Activated T-cell treated with anti-CD3 and anti-CD28 coated beads, Interleukin-2, amount 50 U/mL, for 4 hours (primary cell): ENCODE measurements around the gene SPRN. TPM values are rescaled to one million over a fixed set of nuclear protein-coding genes. Genes with fewer than 3 reads are reported as not detected.
"Not testable (repeated sequence)": the region's sequence is repeated elsewhere in the genome, so short reads cannot be mapped to it uniquely, and the experiment has no call there.

Experiments used
- ATAC-seq, 2 donors: fragments of 200-7000 bp; cut with Tn5 transposase; one replicate each; pipeline ENCODE4 v1.10.0; 2021
- DNase-seq: peaks from one replicate; pipeline ENCODE4 v3.0.0-alpha.2; 2020
- H3K27me3 Mint-ChIP-seq: one replicate; pipeline ENCODE4 v1.8.0; 2021; ENCODE audit warnings: low read depth, mixed read lengths
- H3K36me3 Mint-ChIP-seq: one replicate; pipeline ENCODE4 v1.8.0; 2022; ENCODE audit warnings: mixed read lengths; ENCODE audit not compliant: insufficient read depth
- H3K4me1 Mint-ChIP-seq: one replicate; pipeline ENCODE4 v1.8.0; 2021; ENCODE audit warnings: low read depth, mixed read lengths
- H3K4me3 Mint-ChIP-seq: one replicate; pipeline ENCODE4 v1.8.0; 2021; ENCODE audit warnings: mild to moderate bottlenecking, moderate library complexity, mixed read lengths
- H3K9me3 Mint-ChIP-seq: one replicate; pipeline ENCODE4 v1.8.0; 2021; ENCODE audit warnings: mixed read lengths
- total RNA-seq, 3 donors: library from RNA; stranded (reverse); gene quantifications; one replicate each; pipeline ENCODE4 v1.2.1, GENCODE V29; 2021

The SPRN gene, protein sequence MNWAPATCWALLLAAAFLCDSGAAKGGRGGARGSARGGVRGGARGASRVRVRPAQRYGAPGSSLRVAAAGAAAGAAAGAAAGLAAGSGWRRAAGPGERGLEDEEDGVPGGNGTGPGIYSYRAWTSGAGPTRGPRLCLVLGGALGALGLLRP
- total RNA-seq = not detected

DNA sequence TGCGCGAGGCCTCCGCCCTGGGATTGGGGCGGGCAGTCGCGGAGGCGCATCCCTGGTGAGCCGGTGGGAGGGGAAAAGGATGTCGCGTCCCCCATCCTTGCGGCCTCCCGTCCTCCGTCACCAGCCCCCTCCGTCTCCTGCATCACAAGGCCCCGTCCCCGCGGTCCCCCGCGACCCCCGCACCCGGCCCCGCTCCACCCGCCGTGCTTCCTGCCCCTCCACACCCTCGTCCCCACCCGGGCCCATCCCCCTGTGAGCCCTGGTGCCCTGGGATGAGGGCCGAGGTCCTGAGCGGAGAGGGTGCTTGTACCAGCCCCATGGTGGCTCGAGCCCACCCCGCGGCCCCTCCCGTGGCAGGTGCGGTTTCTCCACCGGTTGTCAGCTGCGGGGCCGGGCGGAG is at the start of gene SPRN:
Gene SPRN (minus strand): TSS at position 25 of the 400 bp plus-strand sequence. CDS start 944 bp downstream, outside the sequence.
- H3K36me3 Mint-ChIP-seq, DNase-seq, H3K9me3 Mint-ChIP-seq, ATAC-seq, H3K4me1 Mint-ChIP-seq, H3K27me3 Mint-ChIP-seq: not testable (repeated sequence)
- peak within 1 kb of the TSS; percentile 50 for H3K4me3 Mint-ChIP-seq

DNA sequence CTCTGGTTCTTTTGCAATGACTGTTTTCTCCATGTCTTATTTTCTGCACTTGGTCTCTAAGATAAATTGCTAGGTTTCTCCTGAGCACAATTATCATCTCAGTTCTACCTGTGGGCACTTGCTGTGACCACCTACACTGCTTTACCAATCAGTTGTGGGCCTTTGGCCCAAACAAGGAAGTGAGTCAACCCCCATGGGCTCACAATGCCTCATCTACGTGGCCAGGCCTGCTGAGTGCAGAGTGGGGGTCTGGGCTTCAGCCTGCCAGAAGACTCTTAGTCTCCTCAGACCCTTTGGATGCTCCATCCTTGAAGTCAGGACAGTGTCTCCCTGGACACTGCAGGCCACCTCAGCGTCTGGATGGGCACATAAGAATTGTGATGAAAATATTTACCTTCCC is 49.6 kb upstream of the SPRN start:
- Mint-ChIP-seq H3K4me1 (peaks cover 28% of the 10 kb centered on the region), H3K9me3 (no peaks in the 10 kb centered on the region), H3K4me3 (no peak overlapping the region), H3K27me3 (no peaks in the 10 kb centered on the region), H3K36me3 (peaks cover 3% of the 10 kb centered on the region)
- no peak for DNase-seq
- no peak for ATAC-seq

DNA sequence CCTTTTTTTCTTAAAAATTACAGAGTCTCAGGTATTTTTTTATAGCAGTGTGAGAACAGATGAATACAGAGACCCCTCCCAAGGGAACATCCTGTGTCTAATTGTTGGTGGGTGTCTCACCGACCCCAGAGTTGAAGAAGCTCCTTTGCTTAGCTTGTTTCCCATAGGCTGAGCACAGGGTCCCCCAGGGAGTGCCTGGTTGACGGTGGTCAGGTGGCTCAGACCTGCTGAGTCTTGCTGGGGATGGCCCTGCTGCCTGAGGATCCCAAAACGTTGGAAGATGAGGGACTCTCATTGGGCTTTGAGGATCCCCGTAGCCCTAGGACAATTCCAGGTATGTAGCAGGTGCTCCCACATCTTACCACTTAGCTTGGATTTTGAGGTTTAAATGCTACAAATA is 48.8 kb upstream of the SPRN start:
- Mint-ChIP-seq H3K4me1 (peaks cover 28% of the 10 kb centered on the region), H3K4me3 (no peak overlapping the region)
- DNase-seq = no peak

DNA sequence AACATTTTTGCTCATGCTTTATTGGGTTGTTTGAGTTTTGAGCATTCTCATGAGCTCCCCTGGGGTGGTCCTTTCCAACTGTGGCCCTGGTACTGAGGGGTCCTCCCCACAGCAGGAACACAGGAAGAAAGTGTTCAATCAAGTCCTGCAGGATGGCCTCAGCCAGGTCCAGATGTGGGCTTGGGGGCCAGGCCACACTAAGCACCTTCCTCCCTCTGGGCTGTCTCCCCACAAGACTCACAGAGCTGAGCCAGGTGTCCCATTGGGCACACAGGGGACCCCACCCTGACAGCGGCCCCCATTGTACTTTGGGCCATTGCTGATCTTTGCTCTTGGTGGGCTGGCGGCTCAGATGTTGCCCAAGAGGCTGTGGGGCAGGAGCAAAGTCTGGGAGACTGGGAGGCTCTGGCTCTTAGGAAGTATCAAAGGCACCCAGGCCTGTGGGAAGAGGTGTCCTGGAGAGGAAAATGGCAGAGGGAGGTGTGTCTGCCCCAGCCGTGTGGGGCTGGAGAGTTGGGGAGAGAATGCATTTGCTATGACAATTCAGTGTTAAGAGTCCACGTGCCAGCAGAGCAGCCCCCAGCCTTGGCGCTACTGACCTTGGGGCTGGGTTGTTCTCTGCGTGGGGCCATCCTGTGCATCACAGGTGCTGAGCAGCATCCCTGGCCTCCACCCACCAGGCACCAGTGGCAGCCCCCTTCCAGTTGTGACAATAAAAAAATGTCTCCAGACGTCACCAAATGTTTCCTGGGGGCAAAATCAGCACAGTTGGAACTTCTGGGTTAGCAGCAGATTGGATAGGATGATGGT is 47.1 kb upstream of the SPRN start:
- Mint-ChIP-seq H3K36me3 (peaks cover 3% of the 10 kb centered on the region), H3K4me3 (no peak overlapping the region), H3K4me1 (peaks cover 26% of the 10 kb centered on the region), H3K27me3 (no peaks in the 10 kb centered on the region), H3K9me3 (no peaks in the 10 kb centered on the region)
- DNase-seq (no peak), ATAC-seq (no peak)

More for the DNA sequence above, 48.8 kb upstream of the SPRN start:
- H3K36me3 Mint-ChIP-seq = peaks cover 4% of the 10 kb centered on the region
- H3K27me3 Mint-ChIP-seq = no peaks in the 10 kb centered on the region
- no peak for ATAC-seq
- H3K9me3 Mint-ChIP-seq = no peaks in the 10 kb centered on the region

DNA sequence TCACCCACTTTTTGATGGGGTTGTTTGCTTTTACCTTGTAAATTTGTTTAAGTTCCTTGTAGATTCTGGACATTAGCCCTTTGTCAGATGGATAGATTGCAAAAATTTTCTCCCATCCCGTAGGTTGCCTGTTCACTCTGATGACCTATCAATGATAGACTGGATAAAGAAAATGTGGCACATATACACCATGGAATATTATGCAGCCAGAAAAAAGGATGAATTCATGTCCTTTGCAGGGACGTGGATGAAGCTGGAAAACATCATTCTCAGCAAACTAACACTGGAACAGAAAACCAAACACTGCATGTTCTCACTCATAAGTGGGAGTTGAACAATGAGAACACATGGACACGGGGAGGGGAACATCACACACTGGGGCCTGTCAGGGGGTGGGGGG is 44.8 kb upstream of the SPRN start:
- not testable (repeated sequence) for ATAC-seq, H3K9me3 Mint-ChIP-seq, H3K36me3 Mint-ChIP-seq, H3K4me3 Mint-ChIP-seq, H3K4me1 Mint-ChIP-seq, H3K27me3 Mint-ChIP-seq, DNase-seq

DNA sequence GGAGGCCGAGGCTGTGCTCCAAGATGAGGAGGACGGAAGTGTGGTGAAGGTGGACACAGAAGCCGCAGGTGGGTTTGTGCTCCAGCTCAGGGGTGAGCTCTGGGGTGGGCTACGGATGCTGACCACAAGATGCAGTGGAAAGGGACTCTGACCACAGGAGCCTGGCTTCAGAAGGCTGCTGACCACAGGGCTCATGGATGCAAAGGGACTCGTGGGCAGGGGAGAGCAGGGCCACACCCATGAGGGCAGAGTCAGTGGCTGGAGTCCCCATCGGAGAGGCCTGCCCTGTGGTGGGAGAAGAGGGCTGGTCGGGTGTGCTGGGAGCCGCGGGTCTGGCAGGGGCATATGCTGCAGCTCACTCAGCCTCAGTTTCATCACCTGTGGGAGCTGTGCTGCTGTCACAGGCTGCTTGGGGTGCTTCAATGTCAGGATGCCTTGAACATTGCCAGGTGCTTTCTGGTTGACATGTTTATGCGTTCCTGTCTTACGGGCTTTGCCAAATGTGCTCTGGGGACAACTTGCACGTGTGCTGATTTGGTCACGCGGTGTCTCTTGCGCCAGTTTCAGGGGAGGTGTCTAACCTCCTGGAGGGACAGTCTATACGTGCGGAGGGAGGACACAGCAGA is 43.0 kb upstream of the SPRN start:
- DNase-seq = no peak
- peaks cover 2% of the 10 kb centered on the region for H3K4me1 Mint-ChIP-seq
- H3K9me3 Mint-ChIP-seq = no peaks in the 10 kb centered on the region
- H3K27me3 Mint-ChIP-seq = peaks cover 3% of the 10 kb centered on the region
- H3K4me3 Mint-ChIP-seq = no peak overlapping the region
- no peak for ATAC-seq
- H3K36me3 Mint-ChIP-seq = peaks cover 3% of the 10 kb centered on the region

DNA sequence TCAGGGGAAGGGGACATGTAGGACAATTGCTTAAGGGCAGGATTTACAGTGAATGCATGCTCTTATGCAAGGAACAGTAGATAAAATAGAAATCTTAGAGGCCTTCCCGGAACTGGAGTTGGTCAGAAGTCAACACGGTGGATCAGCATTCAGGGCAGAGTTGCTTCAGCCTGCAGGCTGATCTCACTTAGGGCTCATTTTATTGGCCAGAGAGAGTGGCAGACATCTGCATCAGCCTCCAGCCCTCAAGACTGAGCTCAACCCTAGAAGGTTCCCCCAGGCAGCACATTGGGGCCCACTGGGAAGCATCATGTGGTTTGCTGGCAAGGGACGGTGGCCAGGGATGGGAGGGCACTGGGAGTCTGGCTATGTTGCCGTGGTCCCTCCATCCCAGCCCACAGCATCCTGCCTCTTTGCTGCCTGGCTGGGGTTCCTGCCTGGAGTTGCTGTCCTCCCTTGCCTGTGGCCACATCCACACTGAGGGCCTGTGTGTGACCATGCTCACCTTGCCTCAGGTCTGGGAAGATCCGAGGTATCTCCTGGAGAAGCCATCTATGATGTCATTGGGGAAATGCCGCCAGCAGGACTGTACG is 42.4 kb upstream of the SPRN start:
- H3K9me3 Mint-ChIP-seq = no peaks in the 10 kb centered on the region

DNA sequence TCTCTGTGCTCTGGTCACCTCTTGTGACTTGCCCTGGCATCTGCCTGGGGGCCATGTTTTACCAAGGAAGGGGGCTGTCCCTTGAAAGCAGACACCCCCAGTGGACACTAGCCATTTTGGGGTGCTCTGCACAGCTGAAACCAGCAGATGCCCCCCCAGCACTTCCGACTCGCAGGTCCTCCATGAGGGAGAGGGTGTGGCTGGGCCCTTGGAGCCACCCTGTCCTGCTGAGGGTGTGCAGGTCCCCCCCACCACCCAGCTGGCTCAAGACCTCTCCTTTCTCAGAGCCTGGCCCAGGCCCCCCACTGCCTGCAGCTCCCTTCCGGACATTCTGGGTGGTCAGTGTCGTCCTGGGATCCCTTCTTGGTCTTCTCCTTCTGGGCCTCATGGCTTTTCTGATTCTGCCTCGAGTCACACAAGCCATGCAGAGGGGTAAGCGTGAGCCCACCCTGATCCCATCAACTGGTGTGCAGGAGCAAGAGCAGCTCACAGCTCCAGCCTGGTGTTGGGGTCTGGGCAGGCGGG is 41.6 kb upstream of the SPRN start:
- Mint-ChIP-seq H3K27me3 (peaks cover 3% of the 10 kb centered on the region), H3K4me3 (no peak overlapping the region), H3K4me1 (peaks cover 4% of the 10 kb centered on the region), H3K36me3 (peaks cover 3% of the 10 kb centered on the region), H3K9me3 (no peaks in the 10 kb centered on the region)
- ATAC-seq (no peak), DNase-seq (no peak)

More for the DNA sequence above, 42.4 kb upstream of the SPRN start:
- Mint-ChIP-seq H3K4me3 (no peak overlapping the region), H3K27me3 (peaks cover 3% of the 10 kb centered on the region), H3K36me3 (peaks cover 3% of the 10 kb centered on the region), H3K4me1 (peaks cover 2% of the 10 kb centered on the region)
- DNase-seq (no peak), ATAC-seq (no peak)

DNA sequence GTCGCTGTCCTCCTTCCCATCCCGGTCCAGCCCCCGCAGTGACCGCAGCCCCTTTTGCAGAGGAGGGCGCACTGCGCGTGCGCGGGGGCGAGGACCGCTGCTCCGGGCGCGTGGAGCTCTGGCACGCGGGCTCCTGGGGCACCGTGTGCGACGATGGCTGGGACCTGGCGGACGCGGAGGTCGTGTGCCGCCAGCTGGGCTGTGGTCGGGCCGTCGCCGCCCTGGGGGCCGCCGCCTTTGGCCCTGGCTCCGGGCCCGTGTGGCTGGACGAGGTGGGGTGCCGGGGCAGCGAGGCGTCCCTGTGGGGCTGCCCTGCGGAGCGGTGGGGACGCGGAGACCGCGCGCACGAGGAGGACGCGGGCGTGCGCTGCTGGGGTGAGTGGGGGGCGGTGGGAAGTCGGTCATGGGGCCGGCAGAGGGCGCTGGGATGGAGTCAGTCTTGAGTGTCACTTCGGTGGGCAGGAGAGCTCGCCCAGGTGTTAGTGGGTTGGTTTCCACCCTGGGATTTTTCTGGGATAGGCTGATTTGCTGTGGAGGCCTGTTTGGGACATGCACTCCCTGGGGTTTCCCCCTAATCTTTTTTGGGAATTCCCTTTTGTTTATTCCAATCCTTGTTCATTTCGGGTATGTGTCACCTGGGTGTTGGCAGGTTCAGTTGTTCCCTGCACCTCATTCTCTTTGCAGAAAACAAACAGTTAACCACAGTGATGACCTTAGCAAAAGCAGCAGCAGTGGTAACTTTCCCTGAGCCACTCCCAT is 40.9 kb upstream of the SPRN start:
- Mint-ChIP-seq H3K4me3 (no peak overlapping the region), H3K27me3 (peaks cover 3% of the 10 kb centered on the region), H3K4me1 (peaks cover 4% of the 10 kb centered on the region), H3K9me3 (no peaks in the 10 kb centered on the region), H3K36me3 (peaks cover 3% of the 10 kb centered on the region)
- ATAC-seq = no peak
- no peak for DNase-seq

DNA sequence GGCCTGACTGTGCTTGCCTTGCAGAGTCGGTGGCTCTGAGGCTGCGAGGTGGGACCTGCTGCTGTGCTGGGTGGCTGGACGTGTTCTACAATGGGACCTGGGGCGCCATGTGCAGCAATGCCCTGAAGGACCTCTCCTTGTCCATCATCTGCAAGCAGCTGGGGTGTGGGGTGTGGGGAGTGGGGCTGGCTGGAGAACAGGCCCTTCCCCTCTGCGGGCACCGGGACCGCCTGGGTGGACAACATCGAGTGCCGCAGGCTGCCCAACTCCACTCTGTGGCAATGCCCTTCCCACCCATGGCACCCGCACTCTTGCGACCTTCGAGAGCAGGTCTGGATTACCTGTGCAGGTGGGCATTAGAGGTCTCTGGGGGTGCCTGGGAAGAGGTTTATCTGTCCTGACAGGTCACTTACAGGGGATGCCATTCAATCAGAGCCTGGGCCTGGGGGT is 40.2 kb upstream of the SPRN start:
- Mint-ChIP-seq H3K27me3 (peaks cover 3% of the 10 kb centered on the region), H3K4me3 (no peak overlapping the region), H3K4me1 (peaks cover 4% of the 10 kb centered on the region), H3K9me3 (no peaks in the 10 kb centered on the region), H3K36me3 (peaks cover 3% of the 10 kb centered on the region)
- DNase-seq (no peak), ATAC-seq (no peak)

DNA sequence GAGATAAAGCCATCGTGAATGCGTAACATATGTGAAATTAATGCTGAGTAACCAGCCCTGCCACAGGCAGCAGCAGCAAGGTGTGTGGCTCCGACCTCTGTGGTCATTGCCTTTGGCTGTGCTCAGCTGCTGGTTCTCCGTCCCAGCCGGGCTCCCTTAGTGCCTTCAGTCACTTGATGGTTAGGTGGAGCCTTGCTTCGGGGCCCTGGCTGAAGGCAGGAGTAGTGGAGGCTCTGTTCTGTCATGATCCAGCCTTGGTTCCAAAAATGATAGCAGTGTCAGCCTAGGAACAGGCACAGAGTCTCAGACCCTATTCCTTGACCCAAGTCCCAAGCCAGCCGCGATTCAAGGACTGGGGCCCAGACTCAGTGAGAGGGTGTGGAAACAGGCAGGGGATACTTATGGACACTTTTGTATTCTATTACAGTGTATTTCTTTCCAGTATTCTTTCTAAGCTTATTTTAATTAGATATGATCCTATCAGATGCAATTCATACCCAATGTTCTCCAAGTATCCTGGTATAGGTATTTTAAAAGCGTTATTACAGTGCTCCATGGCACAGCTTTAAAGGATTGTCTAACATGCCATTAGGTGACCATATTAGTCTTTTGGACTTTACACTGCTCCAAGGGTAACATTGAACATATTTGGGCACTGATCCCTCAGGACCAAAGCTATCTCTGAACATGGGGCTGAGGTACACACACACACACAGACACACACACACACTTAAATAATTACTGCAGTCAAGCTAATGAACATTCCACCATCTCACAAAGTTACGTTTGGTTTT is 38.3 kb upstream of the SPRN start:
- no peak for ATAC-seq
- no peaks in the 10 kb centered on the region for H3K9me3 Mint-ChIP-seq
- H3K4me1 Mint-ChIP-seq = peaks cover 5% of the 10 kb centered on the region
- DNase-seq = no peak
- no peak overlapping the region for H3K4me3 Mint-ChIP-seq
- H3K27me3 Mint-ChIP-seq = peaks cover 3% of the 10 kb centered on the region
- H3K36me3 Mint-ChIP-seq = no peaks in the 10 kb centered on the region

DNA sequence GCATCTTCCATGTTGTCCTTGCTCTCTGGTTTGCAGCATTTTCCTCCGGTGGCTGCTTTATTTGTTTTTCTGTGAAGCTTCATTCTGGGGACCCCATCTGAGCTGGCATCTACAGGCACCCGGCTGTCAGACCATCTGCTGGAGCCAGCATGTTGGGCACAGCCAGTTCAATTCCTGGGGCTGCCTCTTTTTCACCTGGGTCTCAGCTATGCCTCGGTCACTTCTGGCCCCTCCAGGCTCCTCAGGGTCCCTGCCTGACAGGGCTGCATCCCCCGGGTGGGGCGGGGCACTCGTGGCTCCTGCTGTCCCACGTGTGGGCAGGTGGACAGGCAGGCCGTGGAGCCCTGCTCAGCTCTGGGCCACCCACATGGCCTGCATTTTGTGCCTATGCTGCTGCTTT is 37.4 kb upstream of the SPRN start:
- peaks cover 3% of the 10 kb centered on the region for H3K27me3 Mint-ChIP-seq
- peaks cover 5% of the 10 kb centered on the region for H3K4me1 Mint-ChIP-seq
- H3K9me3 Mint-ChIP-seq = no peaks in the 10 kb centered on the region
- no peaks in the 10 kb centered on the region for H3K36me3 Mint-ChIP-seq
- H3K4me3 Mint-ChIP-seq = no peak overlapping the region
- ATAC-seq = no peak
- no peak for DNase-seq

DNA sequence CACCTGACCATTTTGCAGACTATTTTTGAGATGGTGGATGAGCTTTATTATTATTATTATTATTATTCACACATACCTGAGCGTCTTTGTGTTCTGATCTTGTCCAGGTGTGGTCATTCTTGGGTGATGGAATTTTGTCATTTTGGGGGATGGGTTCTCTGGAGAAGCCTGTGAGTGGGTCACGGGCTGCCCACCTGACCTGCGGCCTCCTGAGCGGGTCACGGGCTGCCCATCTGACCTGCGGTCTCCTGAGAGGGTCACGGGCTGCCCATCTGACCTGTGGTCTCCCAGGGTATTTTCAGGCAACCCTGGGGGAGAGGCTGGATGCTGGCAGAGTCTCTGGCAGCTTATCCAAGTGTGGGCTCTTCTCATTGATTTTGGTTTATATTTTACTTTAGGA is 36.6 kb upstream of the SPRN start:
- H3K36me3 Mint-ChIP-seq = no peaks in the 10 kb centered on the region
- H3K4me1 Mint-ChIP-seq = peaks cover 3% of the 10 kb centered on the region
- H3K9me3 Mint-ChIP-seq = no peaks in the 10 kb centered on the region
- H3K27me3 Mint-ChIP-seq = no peaks in the 10 kb centered on the region
- ATAC-seq = no peak
- DNase-seq = no peak
- H3K4me3 Mint-ChIP-seq = no peak overlapping the region
